Cardiac muscle cell (in vitro differentiated cells and primary cell): ENCODE data around the gene ZEB2. TPM values are rescaled to one million over a fixed set of nuclear protein-coding genes. Genes with fewer than 3 reads are reported as not detected.
A peak's percentile ranks its signal among the peaks of the same experiment; 100 is the strongest.

ENCODE experiments used
- DNase-seq, 2 donors: peaks; one replicate each; pipeline versions ENCODE4 v3.0.0 to v3.0.0-alpha.2; 2010 to 2017; ENCODE audit warnings: low read depth in 1 of 2, low spot score in 1 of 2
- H3K27ac ChIP-seq: fragments of 200-600 bp; sonication (generic); 2 replicates; pipeline ENCODE4 v1.5.1; 2016
- H3K27me3 ChIP-seq: fragments of 200-600 bp; sonication (generic); 2 replicates; pipeline ENCODE4 v1.6.0; 2016; ENCODE audit warnings: control low read depth
- H3K36me3 ChIP-seq: fragments of 200-600 bp; sonication (generic); 2 replicates; pipeline ENCODE4 v1.5.1; 2016; ENCODE audit warnings: control low read depth
- H3K4me1 ChIP-seq: fragments of 200-600 bp; sonication (generic); 2 replicates; pipeline ENCODE4 v1.8.1; 2017; ENCODE audit warnings: low read depth, mild to moderate bottlenecking, mixed run types
- H3K4me3 ChIP-seq: fragments of 200-600 bp; sonication (generic); 2 replicates; pipeline ENCODE4 v1.5.1; 2016; ENCODE audit warnings: mild to moderate bottlenecking
- H3K9me3 ChIP-seq: fragments of 200-600 bp; sonication (generic); 2 replicates; pipeline ENCODE4 v1.5.1; 2017; ENCODE audit warnings: low read depth, mild to moderate bottlenecking, control low read depth
- polyA plus RNA-seq: library from polyadenylated mRNA; unstranded; fragments of >200 nt; fragmentation: Nextera tagmentation; extraction: Ambion mirVana; gene quantifications from 2 replicates; pipeline ENCODE4 v1.2.1, GENCODE V29; 2016
- total RNA-seq: library from RNA; depleted of rRNA; stranded (reverse); fragments of >200 nt; gene quantifications from 2 replicates; pipeline ENCODE4 v1.2.3, GENCODE V29; 2016
- TF ChIP-seq, protein P1 (sequence below): IDR thresholded peaks from 2 replicates; pipeline ENCODE4 v1.5.1; 2012; ENCODE audit warnings: low read depth, mild to moderate bottlenecking, low read length

ZEB2 gene
- total and polyA plus RNA-seq, 2 experiments from 2014 or later = 16.8 to 41.2 TPM

DNA sequence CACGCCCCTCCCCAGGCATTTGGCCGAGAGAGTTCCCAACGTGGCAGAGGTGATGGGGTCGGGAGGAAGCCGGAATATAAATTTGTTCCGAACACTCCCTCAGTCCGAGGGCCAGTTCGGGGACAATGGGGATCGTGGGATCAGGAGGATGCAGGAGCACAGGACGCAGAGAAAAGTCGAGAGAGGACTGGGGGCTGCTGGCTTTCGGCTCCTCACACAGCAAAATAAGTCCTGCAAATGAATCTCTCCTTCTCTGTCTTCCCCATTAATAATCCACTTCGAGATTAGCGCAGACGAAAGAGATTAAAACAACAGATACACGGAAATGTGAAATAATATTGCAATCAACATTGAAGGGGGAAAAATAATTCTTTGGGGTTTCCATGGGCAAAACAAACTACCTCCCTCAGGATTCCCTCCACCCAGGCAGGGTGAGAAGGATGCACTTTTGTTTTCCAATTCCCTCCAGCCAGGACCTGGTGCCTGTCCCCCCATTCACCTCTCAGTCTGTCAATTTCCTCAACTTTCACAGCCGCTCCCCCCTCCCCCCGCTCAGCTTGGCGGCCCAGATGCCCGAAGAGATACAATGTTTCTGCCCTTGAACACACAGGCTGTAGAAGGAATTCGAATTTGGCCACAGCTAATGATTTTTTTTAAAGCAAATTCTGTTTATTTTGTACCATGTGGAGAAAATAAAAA, 3.1 kb upstream of the ZEB2 start:
- TF ChIP-seq, protein P1, sequence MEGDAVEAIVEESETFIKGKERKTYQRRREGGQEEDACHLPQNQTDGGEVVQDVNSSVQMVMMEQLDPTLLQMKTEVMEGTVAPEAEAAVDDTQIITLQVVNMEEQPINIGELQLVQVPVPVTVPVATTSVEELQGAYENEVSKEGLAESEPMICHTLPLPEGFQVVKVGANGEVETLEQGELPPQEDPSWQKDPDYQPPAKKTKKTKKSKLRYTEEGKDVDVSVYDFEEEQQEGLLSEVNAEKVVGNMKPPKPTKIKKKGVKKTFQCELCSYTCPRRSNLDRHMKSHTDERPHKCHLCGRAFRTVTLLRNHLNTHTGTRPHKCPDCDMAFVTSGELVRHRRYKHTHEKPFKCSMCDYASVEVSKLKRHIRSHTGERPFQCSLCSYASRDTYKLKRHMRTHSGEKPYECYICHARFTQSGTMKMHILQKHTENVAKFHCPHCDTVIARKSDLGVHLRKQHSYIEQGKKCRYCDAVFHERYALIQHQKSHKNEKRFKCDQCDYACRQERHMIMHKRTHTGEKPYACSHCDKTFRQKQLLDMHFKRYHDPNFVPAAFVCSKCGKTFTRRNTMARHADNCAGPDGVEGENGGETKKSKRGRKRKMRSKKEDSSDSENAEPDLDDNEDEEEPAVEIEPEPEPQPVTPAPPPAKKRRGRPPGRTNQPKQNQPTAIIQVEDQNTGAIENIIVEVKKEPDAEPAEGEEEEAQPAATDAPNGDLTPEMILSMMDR = no peak
- H3K9me3 ChIP-seq = no peaks in the 10 kb centered on the region
- no peak overlapping the region for H3K27ac ChIP-seq
- H3K4me3 ChIP-seq = peak overlapping the region; percentile 60
- no peak for DNase-seq
- no peaks in the 10 kb centered on the region for H3K36me3 ChIP-seq
- no peaks in the 10 kb centered on the region for H3K27me3 ChIP-seq
- H3K4me1 ChIP-seq = peaks cover 16% of the 10 kb centered on the region

DNA sequence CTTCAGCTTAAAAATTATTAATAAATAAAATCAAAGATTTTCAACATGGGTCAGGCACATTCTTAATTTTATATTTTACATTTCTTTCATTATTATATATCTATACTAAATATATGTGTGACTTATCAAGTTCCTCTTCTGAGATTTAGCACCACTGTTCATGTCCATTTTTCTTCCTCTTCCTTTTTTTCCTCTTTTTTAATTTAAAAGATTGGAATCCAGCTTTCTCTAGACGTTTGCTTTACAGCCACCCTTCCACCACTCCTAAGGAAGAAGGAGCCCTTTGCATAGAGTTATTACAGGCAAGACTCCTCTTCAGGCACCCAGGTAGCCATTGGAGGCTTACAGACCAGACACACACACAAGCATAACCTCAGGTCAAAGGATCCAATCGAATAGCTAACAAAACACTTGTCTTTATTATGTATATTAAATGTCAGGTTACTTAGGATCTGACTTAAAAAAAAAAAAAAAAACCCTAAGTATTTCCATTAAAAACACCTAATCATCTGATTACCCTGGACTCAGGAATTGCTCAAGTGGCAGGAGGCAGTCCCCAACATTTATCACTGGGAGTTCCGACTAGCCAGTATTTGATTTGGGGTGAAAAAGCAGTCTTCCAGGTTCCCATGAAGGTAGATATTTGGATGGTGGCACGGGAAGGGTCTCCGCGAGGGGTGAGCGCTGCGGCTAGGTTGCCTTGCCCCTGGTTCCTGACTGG, 2.4 kb upstream of the ZEB2 start:
- H3K36me3 ChIP-seq = no peaks in the 10 kb centered on the region

DNA sequence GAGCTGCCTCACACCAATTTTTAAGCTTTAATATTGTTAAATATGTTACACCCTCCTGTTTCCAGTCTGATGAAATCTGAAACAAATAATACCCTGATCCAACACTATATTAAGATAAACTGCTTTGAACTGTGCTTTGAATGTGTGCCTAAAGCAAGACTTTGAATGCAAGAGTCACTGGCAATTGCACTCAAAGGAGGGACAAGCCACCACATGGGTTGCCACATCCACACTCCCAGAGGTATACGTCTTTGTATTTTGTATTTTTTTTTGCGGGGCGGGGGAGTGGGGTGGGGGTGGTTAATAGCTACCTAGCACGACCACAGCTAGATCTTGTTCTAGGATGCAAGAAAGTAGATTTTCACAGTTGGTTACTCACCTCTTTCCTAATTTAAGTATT, 1.8 kb upstream of the ZEB2 start:
- Histone ChIP-seq H3K4me3 (no peak overlapping the region), H3K27ac (no peak overlapping the region), H3K4me1 (peaks cover 16% of the 10 kb centered on the region), H3K27me3 (no peaks in the 10 kb centered on the region), H3K9me3 (no peaks in the 10 kb centered on the region), H3K36me3 (no peaks in the 10 kb centered on the region)
- TF ChIP-seq, protein P1 = no peak
- no peak for DNase-seq

More for the DNA sequence above, 2.4 kb upstream of the ZEB2 start:
- H3K27ac ChIP-seq = no peak overlapping the region
- H3K4me3 ChIP-seq = peak overlapping the region; percentile 60
- peaks cover 16% of the 10 kb centered on the region for H3K4me1 ChIP-seq
- DNase-seq = no peak
- TF ChIP-seq, protein P1 = no peak
- H3K9me3 ChIP-seq = no peaks in the 10 kb centered on the region
- no peaks in the 10 kb centered on the region for H3K27me3 ChIP-seq

DNA sequence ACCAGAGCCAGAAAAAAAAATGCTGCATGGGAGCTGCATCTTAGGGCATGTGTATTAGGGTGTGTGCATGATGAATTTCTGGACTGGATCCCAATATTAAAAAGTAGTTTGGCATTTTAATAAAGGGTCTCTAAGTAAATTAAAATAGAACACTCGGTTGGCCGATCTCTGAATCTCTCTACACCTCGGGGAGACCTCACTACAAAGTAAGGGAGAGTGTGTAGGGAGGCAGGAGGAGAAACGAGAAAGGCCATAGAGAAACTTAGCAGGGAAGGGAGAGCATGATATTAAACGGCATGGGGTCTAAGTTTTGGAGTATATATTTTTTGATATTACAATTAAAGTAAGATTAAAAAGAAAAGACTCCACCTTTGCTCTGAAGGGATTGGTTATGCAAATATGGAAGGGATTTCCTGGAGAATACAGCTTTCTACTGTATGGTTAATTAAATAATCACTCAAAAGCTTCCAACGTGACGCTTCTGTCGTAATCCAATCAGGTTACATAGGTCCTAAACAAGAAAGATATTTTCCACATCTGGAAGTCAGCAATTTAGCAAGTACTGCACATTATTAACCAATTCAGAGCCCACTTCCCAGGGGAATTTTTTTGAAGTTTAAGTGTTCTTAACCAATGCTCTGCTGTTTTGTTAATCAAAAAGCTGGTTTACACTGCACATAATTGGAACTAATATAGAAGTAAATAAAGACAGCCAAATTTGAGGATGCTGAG, 1.0 kb upstream of the ZEB2 start:
- H3K27me3 ChIP-seq = no peaks in the 10 kb centered on the region
- DNase-seq = peak in 1 of 2 donors; percentile 95
- TF ChIP-seq, protein P1 = no peak
- peak overlapping the region; percentile 99 for H3K4me3 ChIP-seq
- no peaks in the 10 kb centered on the region for H3K9me3 ChIP-seq
- no peaks in the 10 kb centered on the region for H3K36me3 ChIP-seq
- H3K27ac ChIP-seq = no peak overlapping the region
- peaks cover 16% of the 10 kb centered on the region for H3K4me1 ChIP-seq

DNA sequence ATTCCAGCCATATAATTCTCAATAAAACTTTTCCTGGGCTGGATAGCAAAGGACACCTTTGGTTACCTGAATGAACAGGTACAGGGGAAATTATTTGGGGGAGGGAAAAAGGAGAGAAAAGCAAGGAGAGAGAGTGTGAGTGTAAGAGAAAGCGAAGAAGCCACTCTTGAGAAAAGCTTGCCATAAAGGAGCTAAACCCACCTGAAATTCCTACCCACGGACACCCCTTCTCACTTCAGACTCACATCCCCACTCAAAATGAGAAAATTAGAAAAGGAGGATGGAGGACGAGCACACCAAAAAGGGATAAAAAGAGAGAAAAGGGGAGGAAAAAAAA, 354 bp downstream of the ZEB2 start:
- Histone ChIP-seq H3K4me1 (peaks cover 13% of the 10 kb centered on the region), H3K27ac (no peak overlapping the region)

More for the DNA sequence above, 354 bp downstream of the ZEB2 start:
- no peaks in the 10 kb centered on the region for H3K36me3 ChIP-seq
- H3K9me3 ChIP-seq = no peaks in the 10 kb centered on the region
- no peak for DNase-seq
- peaks cover 3% of the 10 kb centered on the region for H3K27me3 ChIP-seq
- peak overlapping the region; percentile 99 for H3K4me3 ChIP-seq
- TF ChIP-seq, protein P1 = no peak
